ENCODE results near the gene TTYH3. TPM values are rescaled to one million over a fixed set of nuclear protein-coding genes. Genes with fewer than 3 reads are reported as not detected.

The TTYH3 gene
- total and polyA plus RNA-seq, 9 of the 15 experiments (the other 6 are each of a cell fraction or from before 2014, with no cell fraction given), result 0.01 to 5.5 (median 1.1) TPM

DNA sequence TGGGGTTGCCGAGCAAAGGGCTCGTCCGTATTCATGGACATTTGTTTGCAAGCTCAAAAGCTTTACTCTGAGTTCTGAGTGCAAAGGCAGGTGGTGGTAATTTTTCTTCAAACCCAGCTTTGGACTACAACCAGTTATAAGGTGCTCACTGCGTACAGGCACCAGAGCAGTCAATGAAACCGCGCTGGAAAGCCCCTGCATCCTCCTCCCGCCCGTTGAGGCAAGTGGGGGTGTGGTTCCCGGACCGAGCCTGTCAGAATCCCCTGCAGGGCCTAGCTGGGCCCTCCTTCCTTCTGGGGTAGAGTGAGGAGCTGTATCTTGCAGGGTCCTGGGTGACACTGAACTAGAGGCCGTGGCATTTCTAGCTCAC is 78.5 kb downstream of the TTYH3 start:
- TF ChIP-seq SNAPC5 (CRISPR knock-in tag; IDR thresholded peaks at IDR 0.05) (no peak), ZC3H8 (IDR thresholded peaks at IDR 0.05) (no peak), USF2 (CRISPR knock-in tag; IDR thresholded peaks at IDR 0.05) (no peak), ATF1 (CRISPR knock-in tag; IDR thresholded peaks at IDR 0.05) (no peak), ATF1 (tag; IDR thresholded peaks at IDR 0.05) (no peak), STAT5B (CRISPR knock-in tag; IDR thresholded peaks at IDR 0.05) (no peak), RUNX1 (IDR thresholded peaks at IDR 0.05; ENCODE audit: low read depth) (no peak), NFATC3 (IDR thresholded peaks at IDR 0.05) (no peak), ZNF436 (CRISPR knock-in tag; IDR thresholded peaks at IDR 0.05) (no peak), E2F8 (IDR thresholded peaks at IDR 0.05; ENCODE audit: low read depth, partially characterized antibody) (no peak), TOE1 (IDR thresholded peaks at IDR 0.05; ENCODE audit: borderline replicate concordance) (no peak), TOE1 (CRISPR knock-in tag; IDR thresholded peaks at IDR 0.05; ENCODE audit: borderline replicate concordance, low read depth) (no peak), GTF2F1 (IDR thresholded peaks at IDR 0.05; ENCODE audit: low read depth, low read length) (no peak)
- no peaks in the 10 kb centered on the region for H3K9me1 ChIP-seq (ENCODE audit: control insufficient read depth, insufficient read depth, low read length)
- no TSS peak for BruUV-seq (replicated peaks)
- intact Hi-C loops (cut with micrococcal nuclease) (no loop called here), in situ Hi-C loops (cut with MboI) (no loop called here)
- ChIA-PET POLR2A (interaction anchor here (0.7 to 1.6 kb wide), 9 partner anchors 13 to 212 kb away, joined by 3 to 6 read pairs (median 4); no protein-coding TSS in a partner anchor), CTCF (ENCODE audit: low intra/inter-chr PET ratio) (interaction anchor here (0.6 to 2.1 kb wide), 3 partner anchors 39 to 259 kb away, joined by 3 to 8 read pairs (median 7); no protein-coding TSS in a partner anchor)
- no peaks in the 10 kb centered on the region for H3K9me3 ChIP-seq (replicated peaks; ENCODE audit: control insufficient read depth, insufficient read depth, low read depth, low read length)
- no peaks in the 10 kb centered on the region for H3K36me3 ChIP-seq (ENCODE audit: control insufficient read depth, insufficient read depth, low read length)
- H3K9ac ChIP-seq (ENCODE audit: insufficient read depth in 1 of 2, low read depth in 2 of 2, low read length in 2 of 2), result no peak overlapping the region
- 53% methylated on average over 11 of the region's 11 CpGs for WGBS (ENCODE audit: insufficient coverage, low coverage, missing lambda C conversion rate)
- FAIRE-seq (no peak), DNase-seq (ENCODE audit: extremely low read depth in 1 of 4, low spot score in 3 of 4) (no peak), ATAC-seq (no peak)
- no peaks in the 10 kb centered on the region for H3K79me2 ChIP-seq (ENCODE audit: control insufficient read depth, insufficient read depth, low read length)
- H4K20me1 ChIP-seq (replicated peaks; ENCODE audit: control insufficient read depth, insufficient read depth, low read length), result 0 out of 2 replicates have a peak, but pooled peaks cover 3% of the 10 kb centered on the region
- H3K27ac ChIP-seq (ENCODE audit: extremely low read depth, low read depth, low read length), result no peak overlapping the region
- H3K4me2 ChIP-seq (ENCODE audit: insufficient read depth, low read length), result no peak overlapping the region; the same call in 1 of the 2 replicates
- H2AFZ ChIP-seq (ENCODE audit: low read depth, low read length), result peak overlapping the region; percentile 70; the same call in 1 of the 2 replicates
- H3K4me3 ChIP-seq, result no peak overlapping the region
- H3K27me3 ChIP-seq (ENCODE audit: control insufficient read depth in 2 of 2, insufficient read depth in 2 of 2, low read length in 2 of 2), result peaks cover 2 to 21% of the 10 kb centered on the region in 2 experiments; a peak in 3 of 5 replicates
- peaks cover under 1 to 46% of the 10 kb centered on the region in 2 experiments for H3K4me1 ChIP-seq (replicated peaks in 1 of 2; ENCODE audit: control insufficient read depth in 2 of 2, insufficient read depth in 2 of 2, low read length in 2 of 2)
